SK-N-SH treated with all-trans-retinoic acid at 6 μM for 48 hours (cell line): ENCODE results near the gene ATF6B.
"Not testable (repeated sequence)": the region's sequence is repeated elsewhere in the genome, so short reads cannot be mapped to it uniquely, and the experiment has no call there.

Source experiments
- ATAC-seq: fragments of 200-7000 bp; cut with Tn5 transposase; 3 replicates; pipeline ENCODE4 v1.9.1; 2020; ENCODE audit warnings: mild to moderate bottlenecking, moderate library complexity
- ARNTL ChIP-seq: fragments of 450-650 bp; formaldehyde crosslinking; IDR thresholded peaks from 2 replicates; pipeline ENCODE4 v1.5.0; 2020; ENCODE audit warnings: low read depth, mild to moderate bottlenecking, moderate library complexity, borderline replicate concordance
- BACH2 ChIP-seq: fragments of 250-450 bp; sonication (Bioruptor Pico); IDR thresholded peaks from 2 replicates; pipeline ENCODE4 v1.9.0; 2021; ENCODE audit warnings: mild to moderate bottlenecking, borderline replicate concordance
- CREB5 ChIP-seq: fragments of 250-450 bp; sonication (Bioruptor Pico); IDR thresholded peaks from 2 replicates; pipeline ENCODE4 v1.5.1; 2020; ENCODE audit warnings: low read depth, mild to moderate bottlenecking, moderate library complexity
- CSDC2 ChIP-seq: fragments of 250-450 bp; sonication (Bioruptor Pico); IDR thresholded peaks from 2 replicates; pipeline ENCODE4 v1.5.0; 2020; ENCODE audit warnings: mild to moderate bottlenecking, moderate library complexity
- CSRNP3 ChIP-seq: fragments of 250-450 bp; sonication (Bioruptor Pico); IDR thresholded peaks from 2 replicates; pipeline ENCODE4 v1.5.1; 2021; ENCODE audit warnings: mild to moderate bottlenecking, moderate library complexity
- ESRRG ChIP-seq: fragments of 250-450 bp; sonication (Bioruptor Pico); IDR thresholded peaks from 2 replicates; pipeline ENCODE4 v1.6.1; 2021; ENCODE audit warnings: mild to moderate bottlenecking
- GLIS3 ChIP-seq: fragments of 250-450 bp; sonication (Bioruptor Pico); IDR thresholded peaks from 2 replicates; pipeline ENCODE4 v1.5.0; 2020; ENCODE audit warnings: mild to moderate bottlenecking, moderate library complexity
- ISL1 ChIP-seq: fragments of 250-450 bp; sonication (Bioruptor Pico); IDR thresholded peaks from 2 replicates; pipeline ENCODE4 v2.1.2; 2022; ENCODE audit warnings: mild to moderate bottlenecking, moderate library complexity
- OSR1 ChIP-seq: fragments of 250-450 bp; sonication (Bioruptor Pico); IDR thresholded peaks from 2 replicates; pipeline ENCODE4 v1.8.0; 2022; ENCODE audit warnings: moderate library complexity, mild to moderate bottlenecking, inconsistent platforms
- PATZ1 ChIP-seq: fragments of 250-450 bp; sonication (Bioruptor Pico); IDR thresholded peaks from 2 replicates; pipeline ENCODE4 v1.8.0; 2020; ENCODE audit warnings: mild to moderate bottlenecking, moderate library complexity, borderline replicate concordance
- PPARA ChIP-seq: fragments of 250-450 bp; sonication (Bioruptor Pico); IDR thresholded peaks from 2 replicates; pipeline ENCODE4 v1.5.0; 2020; ENCODE audit warnings: mild to moderate bottlenecking, borderline replicate concordance
- RARB ChIP-seq: fragments of 250-450 bp; sonication (Bioruptor Pico); IDR thresholded peaks from 2 replicates; pipeline ENCODE4 v1.8.0; 2021; ENCODE audit warnings: mild to moderate bottlenecking, moderate library complexity
- SNAI2 ChIP-seq: fragments of 250-450 bp; sonication (Bioruptor Pico); IDR thresholded peaks from 2 replicates; pipeline ENCODE4 v1.5.0; 2020; ENCODE audit warnings: mild to moderate bottlenecking, moderate library complexity
- TCF4 ChIP-seq: fragments of 250-450 bp; sonication (Bioruptor Pico); IDR thresholded peaks from 2 replicates; pipeline ENCODE4 v1.8.0; 2021; ENCODE audit warnings: mild to moderate bottlenecking, moderate library complexity, borderline replicate concordance
- TOX ChIP-seq: fragments of 250-450 bp; sonication (Bioruptor Pico); IDR thresholded peaks from 2 replicates; pipeline ENCODE4 v1.8.0; 2021; ENCODE audit warnings: mild to moderate bottlenecking, moderate library complexity, borderline replicate concordance
- TSHZ2 ChIP-seq: fragments of 250-450 bp; sonication (Bioruptor Pico); IDR thresholded peaks from 2 replicates; pipeline ENCODE4 v1.5.0; 2020; ENCODE audit warnings: mild to moderate bottlenecking, moderate library complexity
- ZC3H10 ChIP-seq: fragments of 250-450 bp; sonication (Bioruptor Pico); IDR thresholded peaks from 2 replicates; pipeline ENCODE4 v1.5.1; 2021; ENCODE audit warnings: mild to moderate bottlenecking, moderate library complexity
- ZFP3 ChIP-seq: fragments of 250-450 bp; sonication (Bioruptor Pico); IDR thresholded peaks from 2 replicates; pipeline ENCODE4 v1.5.0; 2020; ENCODE audit warnings: mild to moderate bottlenecking, moderate library complexity
- ZFP30 ChIP-seq: fragments of 450-650 bp; formaldehyde crosslinking; IDR thresholded peaks from 2 replicates; pipeline ENCODE4 v1.5.0; 2022; ENCODE audit warnings: mild to moderate bottlenecking, moderate library complexity
- ZNF565 ChIP-seq: fragments of 450-650 bp; formaldehyde crosslinking; conservative IDR thresholded peaks from 2 replicates; pipeline ENCODE4 v1.5.0; 2020; ENCODE audit warnings: low read depth, mild to moderate bottlenecking, moderate library complexity
- ZNF70 ChIP-seq: fragments of 450-650 bp; formaldehyde crosslinking; IDR thresholded peaks from 2 replicates; pipeline ENCODE4 v1.5.0; 2020; ENCODE audit warnings: mild to moderate bottlenecking, moderate library complexity
- ZNF8 ChIP-seq: fragments of 450-650 bp; formaldehyde crosslinking; IDR thresholded peaks from 2 replicates; pipeline ENCODE4 v1.5.0; 2020; ENCODE audit warnings: mild to moderate bottlenecking, moderate library complexity

Gene ATF6B

GRCh38 chr6:32146687-32147086 is 18.6 kb upstream of the ATF6B start:
- TF ChIP-seq CSDC2 (CRISPR knock-in tag): no peak
- TF ChIP-seq ZC3H10 (CRISPR knock-in tag): no peak
- TF ChIP-seq PPARA (CRISPR knock-in tag): no peak
- no peak for TF ChIP-seq PATZ1 (CRISPR knock-in tag)
- TF ChIP-seq ZFP3: no peak
- TF ChIP-seq ZNF565 (CRISPR knock-in tag): no peak
- no peak for TF ChIP-seq RARB
- no peak for TF ChIP-seq ZNF8 (CRISPR knock-in tag)
- TF ChIP-seq ZNF70: no peak
- TF ChIP-seq ESRRG (CRISPR knock-in tag): no peak
- TF ChIP-seq ARNTL (CRISPR knock-in tag): no peak
- TF ChIP-seq TCF4 (CRISPR knock-in tag): no peak
- TF ChIP-seq TOX: no peak
- no peak for TF ChIP-seq GLIS3 (CRISPR knock-in tag)
- no peak for TF ChIP-seq SNAI2 (CRISPR knock-in tag)
- no peak for TF ChIP-seq TSHZ2 (CRISPR knock-in tag)
- TF ChIP-seq CSRNP3 (CRISPR knock-in tag): no peak
- TF ChIP-seq CREB5 (CRISPR knock-in tag): no peak
- no peak for TF ChIP-seq ZFP30 (CRISPR knock-in tag)
- no peak for TF ChIP-seq BACH2 (CRISPR knock-in tag)
- ATAC-seq: no peak

GRCh38 chr6:32146287-32146686 is 18.2 kb upstream of the ATF6B start:
- ATAC-seq: no peak
- TF ChIP-seq SNAI2 (CRISPR knock-in tag) (no peak), ZNF8 (CRISPR knock-in tag) (no peak), CSRNP3 (CRISPR knock-in tag) (no peak), ESRRG (CRISPR knock-in tag) (no peak), BACH2 (CRISPR knock-in tag) (no peak), CSDC2 (CRISPR knock-in tag) (no peak), ZNF70 (no peak), RARB (no peak), GLIS3 (CRISPR knock-in tag) (no peak), ZFP3 (no peak), ARNTL (CRISPR knock-in tag) (no peak), TOX (no peak), TCF4 (CRISPR knock-in tag) (no peak), ISL1 (CRISPR knock-in tag) (no peak), TSHZ2 (CRISPR knock-in tag) (no peak), CREB5 (CRISPR knock-in tag) (no peak), OSR1 (CRISPR knock-in tag) (no peak)

GRCh38 chr6:32144238-32144637 is 16.2 kb upstream of the ATF6B start:
- not testable (repeated sequence) for ATAC-seq
